ENCODE data around the gene FAM200C.
"Not testable (repeated sequence)": the region's sequence is repeated elsewhere in the genome, so short reads cannot be mapped to it uniquely, and the experiment has no call there.

Gene FAM200C

GRCh38 chr5:160399402-160400353, at the start of gene FAM200C:
FAM200C (minus strand) TSS chr5:160400054; CDS start chr5:160395490, 4,564 bp downstream.
- DNase-seq = peak; percentile 80

GRCh38 chr5:160449458-160449857, 49.6 kb upstream of the FAM200C start:
- DNase-seq = no peak

- DNase-seq = no peak
These were observed 49.0 kb upstream of the FAM200C start for GRCh38 chr5:160448886-160449285.

- no peak for DNase-seq
These were observed 45.9 kb upstream of the FAM200C start for GRCh38 chr5:160445751-160446150.

- DNase-seq = no peak
These were observed 45.3 kb upstream of the FAM200C start for GRCh38 chr5:160445132-160445531.

- DNase-seq = no peak
These were observed 44.6 kb upstream of the FAM200C start for GRCh38 chr5:160444407-160444806.

GRCh38 chr5:160442824-160443431, 43.1 kb upstream of the FAM200C start:
- DNase-seq = no peak

GRCh38 chr5:160441311-160441781, 41.5 kb upstream of the FAM200C start:
- DNase-seq = no peak

GRCh38 chr5:160439205-160439600, 39.3 kb upstream of the FAM200C start:
- DNase-seq = peak; percentile 80

- peak; percentile 56 for DNase-seq
These were observed 38.7 kb upstream of the FAM200C start for GRCh38 chr5:160438316-160439204.

GRCh38 chr5:160437271-160437670, 37.4 kb upstream of the FAM200C start:
- no peak for DNase-seq

- not testable (repeated sequence) for DNase-seq
These were observed 36.8 kb upstream of the FAM200C start for GRCh38 chr5:160436661-160437060.

- DNase-seq = no peak
These were observed 36.2 kb upstream of the FAM200C start for GRCh38 chr5:160436017-160436416.

GRCh38 chr5:160435532-160435931, 35.7 kb upstream of the FAM200C start:
- no peak for DNase-seq

GRCh38 chr5:160434022-160434531, 34.2 kb upstream of the FAM200C start:
- DNase-seq = peak; percentile 51

- DNase-seq = no peak
These were observed 32.9 kb upstream of the FAM200C start for GRCh38 chr5:160432787-160433186.

GRCh38 chr5:160432196-160432595, 32.3 kb upstream of the FAM200C start:
- DNase-seq = no peak

GRCh38 chr5:160427607-160428006, 27.8 kb upstream of the FAM200C start:
- no peak for DNase-seq

GRCh38 chr5:160423099-160423498, 23.2 kb upstream of the FAM200C start:
- no peak for DNase-seq

GRCh38 chr5:160421625-160422258, 21.9 kb upstream of the FAM200C start, which contains the start of gene PTTG1:
PTTG1 (plus strand) TSS chr5:160421855; CDS start chr5:160422313, 458 bp downstream.
- peak; percentile 92 for DNase-seq

GRCh38 chr5:160420331-160420610, 20.4 kb upstream of the FAM200C start:
- DNase-seq = no peak

Measured in CD4-positive, alpha-beta T cell treated with Interleukin-15 for 1 hour (primary cell).